Choroid plexus epithelial cell (primary cell): ENCODE data around the gene DMGDH.
A peak's percentile ranks its signal among the peaks of the same experiment; 100 is the strongest.
"Not testable (repeated sequence)": the region's sequence is repeated elsewhere in the genome, so short reads cannot be mapped to it uniquely, and the experiment has no call there.

Experiments
- DNase-seq: peaks from one replicate; pipeline ENCODE4 v3.0.0-alpha.2; 2010; ENCODE audit warnings: low read depth
- H3K4me3 ChIP-seq: 2 replicates; pipeline ENCODE4 v1.5.1; 2011; ENCODE audit warnings: low read depth, mild to moderate bottlenecking, control low read depth, low read length, moderate library complexity
- TF ChIP-seq, protein P1 (sequence below): conservative IDR thresholded peaks from 2 replicates; pipeline ENCODE4 v1.5.1; 2011; ENCODE audit warnings: low read depth, mild to moderate bottlenecking, control low read depth, inconsistent platforms, low read length, moderate library complexity

Gene DMGDH

DNA sequence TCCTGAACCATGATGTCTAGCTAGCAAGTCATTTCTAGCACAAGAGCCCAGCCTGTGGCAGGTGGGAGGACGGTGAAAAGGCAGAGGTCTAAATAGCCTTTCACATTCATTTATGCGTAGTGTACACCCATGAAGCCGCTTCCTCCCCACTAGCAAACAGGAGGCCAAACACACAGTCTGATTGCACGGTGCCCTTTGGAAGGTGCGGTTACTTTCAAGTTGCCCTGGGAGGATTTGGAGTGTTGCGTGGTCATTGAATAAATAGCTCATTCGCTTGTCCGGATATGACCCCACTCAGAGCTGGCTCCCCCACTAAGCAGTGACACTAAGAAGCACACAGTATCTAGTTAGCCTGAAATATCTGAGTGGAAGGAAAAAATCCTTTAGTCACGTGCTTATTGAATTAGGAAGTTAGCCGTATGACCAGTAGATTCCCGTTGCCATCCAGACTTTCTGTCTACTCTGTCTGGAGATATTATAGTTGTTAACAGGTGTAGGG is 83.7 kb downstream of the DMGDH start:
- DNase-seq: no peak
- H3K4me3 ChIP-seq: peak overlapping the region; percentile 78
- TF ChIP-seq, protein P1, sequence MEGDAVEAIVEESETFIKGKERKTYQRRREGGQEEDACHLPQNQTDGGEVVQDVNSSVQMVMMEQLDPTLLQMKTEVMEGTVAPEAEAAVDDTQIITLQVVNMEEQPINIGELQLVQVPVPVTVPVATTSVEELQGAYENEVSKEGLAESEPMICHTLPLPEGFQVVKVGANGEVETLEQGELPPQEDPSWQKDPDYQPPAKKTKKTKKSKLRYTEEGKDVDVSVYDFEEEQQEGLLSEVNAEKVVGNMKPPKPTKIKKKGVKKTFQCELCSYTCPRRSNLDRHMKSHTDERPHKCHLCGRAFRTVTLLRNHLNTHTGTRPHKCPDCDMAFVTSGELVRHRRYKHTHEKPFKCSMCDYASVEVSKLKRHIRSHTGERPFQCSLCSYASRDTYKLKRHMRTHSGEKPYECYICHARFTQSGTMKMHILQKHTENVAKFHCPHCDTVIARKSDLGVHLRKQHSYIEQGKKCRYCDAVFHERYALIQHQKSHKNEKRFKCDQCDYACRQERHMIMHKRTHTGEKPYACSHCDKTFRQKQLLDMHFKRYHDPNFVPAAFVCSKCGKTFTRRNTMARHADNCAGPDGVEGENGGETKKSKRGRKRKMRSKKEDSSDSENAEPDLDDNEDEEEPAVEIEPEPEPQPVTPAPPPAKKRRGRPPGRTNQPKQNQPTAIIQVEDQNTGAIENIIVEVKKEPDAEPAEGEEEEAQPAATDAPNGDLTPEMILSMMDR: no peak

DNA sequence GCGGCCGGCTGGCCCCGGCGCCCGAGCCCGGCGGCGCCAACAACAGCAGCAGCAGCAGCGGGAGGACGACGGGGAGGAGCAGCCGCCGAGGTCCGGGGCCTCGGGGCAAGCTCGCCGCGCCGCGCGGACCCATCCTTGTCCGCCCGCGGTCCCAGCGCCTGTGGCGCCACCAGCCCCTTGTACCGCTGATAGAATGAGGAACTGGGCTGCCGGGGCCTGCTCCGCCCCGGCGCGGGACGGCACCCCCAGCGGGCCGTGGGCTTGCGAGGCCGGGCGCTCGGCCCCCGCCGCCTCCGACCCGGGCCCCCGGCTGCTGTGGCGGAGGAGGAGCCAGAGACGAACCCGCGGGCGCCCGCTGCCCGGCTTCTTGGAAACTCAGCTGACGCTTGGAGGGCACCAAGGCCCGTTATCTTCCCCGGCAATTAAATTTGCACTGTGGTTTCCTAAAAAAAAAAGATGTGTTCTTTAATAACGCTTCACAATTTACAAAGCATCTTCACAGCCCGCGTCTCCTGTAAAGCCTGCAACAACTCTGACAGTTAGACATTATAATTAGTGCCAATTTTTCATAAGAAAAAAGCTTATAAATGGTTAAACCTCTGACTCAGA is 84.3 kb downstream of the DMGDH start, which contains the start of gene ARSB:
ARSB (minus strand) TSS at position 195 of the 609 bp plus-strand sequence; CDS start at position 133, 62 bp downstream.
- TF ChIP-seq, protein P1: no peak
- DNase-seq: peak; percentile 56

DNA sequence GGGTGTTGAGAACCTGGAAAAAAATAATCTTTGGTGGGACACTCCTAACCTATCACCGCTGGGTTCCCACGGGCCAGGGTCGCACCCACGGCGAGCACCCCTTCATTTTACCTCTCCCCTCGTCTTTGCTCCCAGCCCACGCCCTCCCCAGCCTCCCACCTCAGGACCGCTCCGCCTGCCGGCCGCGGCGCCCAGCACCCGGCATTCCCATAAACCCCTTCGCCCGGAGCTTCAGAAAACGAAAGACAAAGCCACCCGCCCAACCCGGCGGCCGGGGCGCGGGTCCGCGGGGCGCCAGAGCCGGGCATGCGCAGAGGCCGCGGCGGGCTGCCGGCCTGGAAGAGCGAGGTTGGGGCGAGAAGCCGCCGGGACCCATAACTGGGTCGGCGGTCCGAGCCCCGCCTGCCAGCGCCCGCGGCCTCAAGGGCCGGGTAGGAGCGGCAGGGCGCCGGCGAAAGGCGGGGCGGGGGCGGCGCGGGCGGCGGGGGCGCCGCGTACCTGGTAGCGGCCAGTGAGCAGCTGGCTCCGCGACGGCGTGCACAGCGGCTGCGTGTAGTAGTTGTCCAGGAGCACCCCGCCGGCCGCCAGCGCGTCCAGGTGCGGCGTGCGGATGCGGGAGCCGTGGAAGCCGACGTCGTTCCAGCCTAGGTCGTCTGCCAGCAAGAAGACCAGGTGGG is 84.9 kb downstream of the DMGDH start:
- peak overlapping the region; percentile 78 for H3K4me3 ChIP-seq
- TF ChIP-seq, protein P1: peak; percentile 57
- peak; percentile 85 for DNase-seq

More for the DNA sequence above, 84.3 kb downstream of the DMGDH start, which contains the start of gene ARSB:
- H3K4me3 ChIP-seq: peak within 1 kb of the TSS; percentile 78

DNA sequence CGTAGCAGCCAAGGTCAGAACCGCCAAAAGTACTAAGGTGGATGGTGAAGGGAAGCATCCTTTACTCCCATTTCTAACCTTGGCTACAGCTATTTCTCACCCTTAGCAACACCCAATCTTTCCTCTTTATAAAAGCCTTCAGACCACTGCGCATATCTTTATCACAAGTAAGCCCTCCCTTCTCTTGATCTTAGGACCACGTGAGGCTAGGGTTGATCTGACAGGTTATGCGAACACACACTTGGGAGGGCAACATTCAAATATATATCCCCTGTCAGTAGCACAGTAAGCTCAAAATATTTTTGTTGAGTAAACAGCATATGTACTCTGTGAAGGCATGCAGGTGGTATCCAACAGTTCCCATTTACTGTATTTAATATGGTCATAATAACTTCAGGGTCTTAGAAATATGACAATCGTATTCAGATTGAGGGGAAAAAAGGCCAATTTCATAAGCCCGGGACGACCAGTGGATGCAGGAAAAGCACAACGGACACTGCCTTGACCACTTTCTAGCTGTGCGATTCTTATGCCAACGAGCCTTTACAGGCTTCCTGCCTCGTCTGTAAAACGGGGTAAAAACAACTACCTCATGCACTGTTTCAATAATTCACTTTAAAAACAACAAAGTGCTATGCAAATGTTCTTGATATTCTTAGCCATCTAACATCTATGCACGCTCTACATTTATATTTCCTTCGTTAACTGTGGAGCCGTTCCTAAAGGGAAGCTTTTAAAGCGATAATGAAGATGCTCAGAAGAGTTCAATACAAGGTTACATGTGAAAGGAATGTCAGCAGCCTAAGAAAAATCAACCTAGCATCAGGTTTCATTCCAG is 85.7 kb downstream of the DMGDH start:
- DNase-seq: peak; percentile 32
- TF ChIP-seq, protein P1: no peak
- H3K4me3 ChIP-seq: peak overlapping the region; percentile 78

DNA sequence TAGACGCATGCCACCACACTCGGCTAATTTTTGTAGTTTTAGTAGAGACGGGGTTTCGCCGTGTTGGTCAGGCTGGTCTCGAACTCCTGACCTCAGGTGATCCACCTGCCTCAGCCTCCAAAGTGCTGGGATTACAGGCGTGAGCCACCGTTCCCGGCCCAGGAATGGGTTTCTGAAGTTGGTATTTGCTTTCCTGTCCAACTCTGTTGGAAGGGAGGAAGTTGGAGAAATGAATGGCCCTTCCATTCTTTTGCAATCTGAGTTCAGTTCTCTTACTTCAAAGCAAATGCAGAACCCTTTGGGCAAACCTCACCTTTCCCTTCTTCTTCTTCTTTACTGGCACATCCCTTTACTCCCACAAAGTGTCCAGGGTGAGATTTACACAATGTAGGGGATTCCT is 86.3 kb downstream of the DMGDH start:
- DNase-seq, H3K4me3 ChIP-seq: not testable (repeated sequence)

DNA sequence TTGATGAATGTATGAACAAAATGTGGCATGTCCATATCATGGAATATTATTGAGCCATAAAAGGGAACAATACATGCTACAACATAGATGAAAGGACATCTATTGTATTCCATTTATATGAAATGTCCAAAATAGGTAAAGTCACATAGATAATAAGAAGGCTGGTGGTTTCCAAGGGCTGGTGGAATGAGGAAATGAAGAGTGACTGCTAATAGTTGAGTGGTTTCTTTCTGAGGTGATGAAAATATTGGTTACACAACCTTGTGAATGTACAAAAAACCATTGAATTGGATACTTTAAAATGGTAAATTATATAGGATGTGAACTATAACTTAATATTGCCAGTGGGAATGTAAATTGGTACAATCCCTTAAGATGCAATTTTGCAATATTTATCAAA is 89.6 kb downstream of the DMGDH start:
- peak; percentile 26 for DNase-seq
- no peak overlapping the region for H3K4me3 ChIP-seq
- TF ChIP-seq, protein P1: no peak
